Measurements from ENCODE around the gene OLIG1. TPM values are rescaled to one million over a fixed set of nuclear protein-coding genes. Genes with fewer than 3 reads are reported as not detected.

Gene OLIG1
- total RNA-seq, 1 donor from 2014 or later: not detected

DNA sequence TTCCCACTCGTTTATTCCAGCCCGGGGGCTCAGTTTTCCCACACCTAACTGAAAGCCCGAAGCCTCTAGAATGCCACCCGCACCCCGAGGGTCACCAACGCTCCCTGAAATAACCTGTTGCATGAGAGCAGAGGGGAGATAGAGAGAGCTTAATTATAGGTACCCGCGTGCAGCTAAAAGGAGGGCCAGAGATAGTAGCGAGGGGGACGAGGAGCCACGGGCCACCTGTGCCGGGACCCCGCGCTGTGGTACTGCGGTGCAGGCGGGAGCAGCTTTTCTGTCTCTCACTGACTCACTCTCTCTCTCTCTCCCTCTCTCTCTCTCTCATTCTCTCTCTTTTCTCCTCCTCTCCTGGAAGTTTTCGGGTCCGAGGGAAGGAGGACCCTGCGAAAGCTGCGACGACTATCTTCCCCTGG is 43.5 kb upstream of the OLIG1 start:
- Mint-ChIP-seq H3K4me3 (peak overlapping the region; percentile 61), H3K36me3 (no peaks in the 10 kb centered on the region), H3K9me3 (no peaks in the 10 kb centered on the region), H3K27ac (no peak overlapping the region), H3K27me3 (ENCODE audit: low read depth) (peaks cover 93% of the 10 kb centered on the region), H3K4me1 (peaks cover 9% of the 10 kb centered on the region)
- TF ChIP-seq, protein P1, sequence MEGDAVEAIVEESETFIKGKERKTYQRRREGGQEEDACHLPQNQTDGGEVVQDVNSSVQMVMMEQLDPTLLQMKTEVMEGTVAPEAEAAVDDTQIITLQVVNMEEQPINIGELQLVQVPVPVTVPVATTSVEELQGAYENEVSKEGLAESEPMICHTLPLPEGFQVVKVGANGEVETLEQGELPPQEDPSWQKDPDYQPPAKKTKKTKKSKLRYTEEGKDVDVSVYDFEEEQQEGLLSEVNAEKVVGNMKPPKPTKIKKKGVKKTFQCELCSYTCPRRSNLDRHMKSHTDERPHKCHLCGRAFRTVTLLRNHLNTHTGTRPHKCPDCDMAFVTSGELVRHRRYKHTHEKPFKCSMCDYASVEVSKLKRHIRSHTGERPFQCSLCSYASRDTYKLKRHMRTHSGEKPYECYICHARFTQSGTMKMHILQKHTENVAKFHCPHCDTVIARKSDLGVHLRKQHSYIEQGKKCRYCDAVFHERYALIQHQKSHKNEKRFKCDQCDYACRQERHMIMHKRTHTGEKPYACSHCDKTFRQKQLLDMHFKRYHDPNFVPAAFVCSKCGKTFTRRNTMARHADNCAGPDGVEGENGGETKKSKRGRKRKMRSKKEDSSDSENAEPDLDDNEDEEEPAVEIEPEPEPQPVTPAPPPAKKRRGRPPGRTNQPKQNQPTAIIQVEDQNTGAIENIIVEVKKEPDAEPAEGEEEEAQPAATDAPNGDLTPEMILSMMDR (IDR thresholded peaks at IDR 0.05; ENCODE audit: unreplicated experiment): no peak
- DNase-seq (ENCODE audit: low spot score in 2 of 2, unreplicated experiment in 2 of 2): no peak

DNA sequence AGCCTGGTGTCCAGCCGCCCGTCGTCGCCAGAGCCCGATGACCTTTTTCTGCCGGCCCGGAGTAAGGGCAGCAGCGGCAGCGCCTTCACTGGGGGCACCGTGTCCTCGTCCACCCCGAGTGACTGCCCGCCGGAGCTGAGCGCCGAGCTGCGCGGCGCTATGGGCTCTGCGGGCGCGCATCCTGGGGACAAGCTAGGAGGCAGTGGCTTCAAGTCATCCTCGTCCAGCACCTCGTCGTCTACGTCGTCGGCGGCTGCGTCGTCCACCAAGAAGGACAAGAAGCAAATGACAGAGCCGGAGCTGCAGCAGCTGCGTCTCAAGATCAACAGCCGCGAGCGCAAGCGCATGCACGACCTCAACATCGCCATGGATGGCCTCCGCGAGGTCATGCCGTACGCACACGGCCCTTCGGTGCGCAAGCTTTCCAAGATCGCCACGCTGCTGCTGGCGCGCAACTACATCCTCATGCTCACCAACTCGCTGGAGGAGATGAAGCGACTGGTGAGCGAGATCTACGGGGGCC is 43.0 kb upstream of the OLIG1 start:
- Mint-ChIP-seq H3K4me1 (peaks cover 9% of the 10 kb centered on the region), H3K4me3 (no peak overlapping the region)
- DNase-seq (ENCODE audit: low spot score in 2 of 2, unreplicated experiment in 2 of 2): no peak

DNA sequence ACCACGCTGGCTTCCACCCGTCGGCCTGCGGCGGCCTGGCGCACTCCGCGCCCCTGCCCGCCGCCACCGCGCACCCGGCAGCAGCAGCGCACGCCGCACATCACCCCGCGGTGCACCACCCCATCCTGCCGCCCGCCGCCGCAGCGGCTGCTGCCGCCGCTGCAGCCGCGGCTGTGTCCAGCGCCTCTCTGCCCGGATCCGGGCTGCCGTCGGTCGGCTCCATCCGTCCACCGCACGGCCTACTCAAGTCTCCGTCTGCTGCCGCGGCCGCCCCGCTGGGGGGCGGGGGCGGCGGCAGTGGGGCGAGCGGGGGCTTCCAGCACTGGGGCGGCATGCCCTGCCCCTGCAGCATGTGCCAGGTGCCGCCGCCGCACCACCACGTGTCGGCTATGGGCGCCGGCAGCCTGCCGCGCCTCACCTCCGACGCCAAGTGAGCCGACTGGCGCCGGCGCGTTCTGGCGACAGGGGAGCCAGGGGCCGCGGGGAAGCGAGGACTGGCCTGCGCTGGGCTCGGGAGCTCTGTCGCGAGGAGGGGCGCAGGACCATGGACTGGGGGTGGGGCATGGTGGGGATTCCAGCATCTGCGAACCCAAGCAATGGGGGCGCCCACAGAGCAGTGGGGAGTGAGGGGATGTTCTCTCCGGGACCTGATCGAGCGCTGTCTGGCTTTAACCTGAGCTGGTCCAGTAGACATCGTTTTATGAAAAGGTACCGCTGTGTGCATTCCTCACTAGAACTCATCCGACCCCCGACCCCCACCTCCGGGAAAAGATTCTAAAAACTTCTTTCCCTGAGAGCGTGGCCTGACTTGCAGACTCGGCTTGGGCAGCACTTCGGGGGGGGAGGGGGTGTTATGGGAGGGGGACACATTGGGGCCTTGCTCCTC is 42.3 kb upstream of the OLIG1 start:
- Mint-ChIP-seq H3K4me1 (peaks cover 8% of the 10 kb centered on the region), H3K4me3 (no peak overlapping the region), H3K9me3 (no peaks in the 10 kb centered on the region), H3K36me3 (no peaks in the 10 kb centered on the region), H3K27ac (no peak overlapping the region), H3K27me3 (ENCODE audit: low read depth) (peaks cover 93% of the 10 kb centered on the region)
- TF ChIP-seq, protein P1 (IDR thresholded peaks at IDR 0.05; ENCODE audit: unreplicated experiment): no peak
- no peak for DNase-seq (ENCODE audit: low spot score in 2 of 2, unreplicated experiment in 2 of 2)

More for the DNA sequence above, 43.0 kb upstream of the OLIG1 start:
- Mint-ChIP-seq H3K27ac (no peak overlapping the region), H3K36me3 (no peaks in the 10 kb centered on the region), H3K9me3 (no peaks in the 10 kb centered on the region), H3K27me3 (ENCODE audit: low read depth) (peaks cover 93% of the 10 kb centered on the region)
- TF ChIP-seq, protein P1 (IDR thresholded peaks at IDR 0.05; ENCODE audit: unreplicated experiment): no peak

DNA sequence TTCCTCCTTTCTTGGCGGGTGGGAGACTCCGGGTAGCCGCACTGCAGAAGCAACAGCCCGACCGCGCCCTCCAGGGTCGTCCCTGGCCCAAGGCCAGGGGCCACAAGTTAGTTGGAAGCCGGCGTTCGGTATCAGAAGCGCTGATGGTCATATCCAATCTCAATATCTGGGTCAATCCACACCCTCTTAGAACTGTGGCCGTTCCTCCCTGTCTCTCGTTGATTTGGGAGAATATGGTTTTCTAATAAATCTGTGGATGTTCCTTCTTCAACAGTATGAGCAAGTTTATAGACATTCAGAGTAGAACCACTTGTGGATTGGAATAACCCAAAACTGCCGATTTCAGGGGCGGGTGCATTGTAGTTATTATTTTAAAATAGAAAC is 41.7 kb upstream of the OLIG1 start:
- H3K9me3 Mint-ChIP-seq: no peaks in the 10 kb centered on the region
- no peaks in the 10 kb centered on the region for H3K36me3 Mint-ChIP-seq
- H3K4me1 Mint-ChIP-seq: peaks cover 7% of the 10 kb centered on the region
- TF ChIP-seq, protein P1 (IDR thresholded peaks at IDR 0.05; ENCODE audit: unreplicated experiment): no peak
- H3K27me3 Mint-ChIP-seq (ENCODE audit: low read depth): peaks cover 92% of the 10 kb centered on the region
- no peak overlapping the region for H3K27ac Mint-ChIP-seq
- DNase-seq (ENCODE audit: low spot score in 2 of 2, unreplicated experiment in 2 of 2): no peak
- no peak overlapping the region for H3K4me3 Mint-ChIP-seq

DNA sequence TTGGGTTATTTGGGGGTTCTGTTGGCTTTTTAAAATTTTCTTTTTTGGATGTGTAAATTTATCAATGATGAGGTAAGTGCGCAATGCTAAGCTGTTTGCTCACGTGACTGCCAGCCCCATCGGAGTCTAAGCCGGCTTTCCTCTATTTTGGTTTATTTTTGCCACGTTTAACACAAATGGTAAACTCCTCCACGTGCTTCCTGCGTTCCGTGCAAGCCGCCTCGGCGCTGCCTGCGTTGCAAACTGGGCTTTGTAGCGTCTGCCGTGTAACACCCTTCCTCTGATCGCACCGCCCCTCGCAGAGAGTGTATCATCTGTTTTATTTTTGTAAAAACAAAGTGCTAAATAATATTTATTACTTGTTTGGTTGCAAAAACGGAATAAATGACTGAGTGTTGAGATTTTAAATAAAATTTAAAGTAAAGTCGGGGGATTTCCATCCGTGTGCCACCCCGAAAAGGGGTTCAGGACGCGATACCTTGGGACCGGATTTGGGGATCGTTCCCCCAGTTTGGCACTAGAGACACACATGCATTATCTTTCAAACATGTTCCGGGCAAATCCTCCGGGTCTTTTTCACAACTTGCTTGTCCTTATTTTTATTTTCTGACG is 41.1 kb upstream of the OLIG1 start:
- Mint-ChIP-seq H3K27me3 (ENCODE audit: low read depth) (peaks cover 92% of the 10 kb centered on the region), H3K36me3 (no peaks in the 10 kb centered on the region), H3K4me3 (no peak overlapping the region), H3K4me1 (peaks cover 7% of the 10 kb centered on the region), H3K9me3 (no peaks in the 10 kb centered on the region), H3K27ac (no peak overlapping the region)
- no peak for DNase-seq (ENCODE audit: low spot score in 2 of 2, unreplicated experiment in 2 of 2)
- TF ChIP-seq, protein P1 (IDR thresholded peaks at IDR 0.05; ENCODE audit: unreplicated experiment): no peak

Data from mesothelial cell of epicardium (in vitro differentiated cells).